Osteocyte (in vitro differentiated cells): ENCODE data around the gene ARHGAP21. TPM values are rescaled to one million over a fixed set of nuclear protein-coding genes. Genes with fewer than 3 reads are reported as not detected.
"Not testable (repeated sequence)": the region's sequence is repeated elsewhere in the genome, so short reads cannot be mapped to it uniquely, and the experiment has no call there.

Experiments used
- DNase-seq: peaks from one replicate; pipeline ENCODE4 v3.0.0; 2021; ENCODE audit warnings: mixed read lengths; ENCODE audit not compliant: unreplicated experiment; ENCODE audit errors: extremely low spot score
- H3K27ac Mint-ChIP-seq: one replicate; pipeline ENCODE4 v1.8.0; 2021; ENCODE audit warnings: mild to moderate bottlenecking, mixed read lengths; ENCODE audit not compliant: unreplicated experiment
- H3K27me3 Mint-ChIP-seq: one replicate; pipeline ENCODE4 v1.8.0; 2021; ENCODE audit warnings: mixed read lengths; ENCODE audit not compliant: unreplicated experiment
- H3K36me3 Mint-ChIP-seq: one replicate; pipeline ENCODE4 v1.8.0; 2021; ENCODE audit warnings: mixed read lengths; ENCODE audit not compliant: unreplicated experiment
- H3K4me1 Mint-ChIP-seq: one replicate; pipeline ENCODE4 v1.8.0; 2021; ENCODE audit warnings: mixed read lengths; ENCODE audit not compliant: unreplicated experiment
- H3K4me3 Mint-ChIP-seq: one replicate; pipeline ENCODE4 v1.8.0; 2021; ENCODE audit warnings: mild to moderate bottlenecking, moderate library complexity, mixed read lengths; ENCODE audit not compliant: unreplicated experiment
- H3K9me3 Mint-ChIP-seq: one replicate; pipeline ENCODE4 v1.8.0; 2021; ENCODE audit warnings: mixed read lengths; ENCODE audit not compliant: unreplicated experiment
- CTCF ChIP-seq: fragments of 200-600 bp; sonication (generic); IDR thresholded peaks from 2 replicates; pipeline ENCODE4 v1.5.0; 2021; ENCODE audit warnings: antibody characterized with exemption, mild to moderate bottlenecking, moderate library complexity
- total RNA-seq: library from RNA; stranded (reverse); gene quantifications from 2 replicates; pipeline ENCODE4 v1.2.1, GENCODE V29; 2021

Gene ARHGAP21
- total RNA-seq, 1 donor from 2014 or later = 170 TPM

GRCh38 chr10:24664991-24665390 is 58.7 kb downstream of the ARHGAP21 start:
- no peak for DNase-seq
- no peaks in the 10 kb centered on the region for H3K27me3 Mint-ChIP-seq
- H3K36me3 Mint-ChIP-seq = peaks cover 26% of the 10 kb centered on the region
- H3K4me3 Mint-ChIP-seq = no peak overlapping the region
- H3K27ac Mint-ChIP-seq = no peak overlapping the region
- TF ChIP-seq CTCF = no peak
- peaks cover under 1% of the 10 kb centered on the region for H3K4me1 Mint-ChIP-seq
- no peaks in the 10 kb centered on the region for H3K9me3 Mint-ChIP-seq

DNA sequence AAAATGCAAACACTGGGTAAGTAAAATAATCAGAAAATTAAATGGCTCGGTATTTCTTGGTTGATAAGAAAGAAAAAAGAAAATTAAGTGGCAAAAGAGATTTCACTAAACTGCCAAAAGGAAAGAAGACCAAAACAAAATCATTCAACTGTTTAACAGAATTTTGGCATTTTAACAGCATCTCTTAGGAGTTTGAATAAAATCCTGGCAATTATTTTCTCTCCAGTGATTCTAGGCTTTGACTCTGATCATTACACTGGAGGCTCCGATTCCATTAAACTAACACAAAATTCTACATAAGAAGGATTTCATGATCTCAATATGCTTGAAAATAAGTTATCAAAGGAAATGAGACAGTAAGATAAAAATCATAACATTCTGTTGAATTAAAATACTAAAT is 62.3 kb downstream of the ARHGAP21 start:
- no peaks in the 10 kb centered on the region for H3K4me1 Mint-ChIP-seq
- H3K27me3 Mint-ChIP-seq = no peaks in the 10 kb centered on the region

GRCh38 chr10:24658319-24658718 is 65.4 kb downstream of the ARHGAP21 start:
- not testable (repeated sequence) for H3K27me3 Mint-ChIP-seq, DNase-seq, H3K27ac Mint-ChIP-seq, H3K9me3 Mint-ChIP-seq, H3K4me3 Mint-ChIP-seq, H3K4me1 Mint-ChIP-seq
- H3K36me3 Mint-ChIP-seq = peaks cover 28% of the 10 kb centered on the region

More for the DNA sequence above, 62.3 kb downstream of the ARHGAP21 start:
- no peak for DNase-seq
- no peak for TF ChIP-seq CTCF
- Mint-ChIP-seq H3K36me3 (peaks cover 18% of the 10 kb centered on the region), H3K27ac (no peak overlapping the region), H3K9me3 (no peaks in the 10 kb centered on the region), H3K4me3 (no peak overlapping the region)

DNA sequence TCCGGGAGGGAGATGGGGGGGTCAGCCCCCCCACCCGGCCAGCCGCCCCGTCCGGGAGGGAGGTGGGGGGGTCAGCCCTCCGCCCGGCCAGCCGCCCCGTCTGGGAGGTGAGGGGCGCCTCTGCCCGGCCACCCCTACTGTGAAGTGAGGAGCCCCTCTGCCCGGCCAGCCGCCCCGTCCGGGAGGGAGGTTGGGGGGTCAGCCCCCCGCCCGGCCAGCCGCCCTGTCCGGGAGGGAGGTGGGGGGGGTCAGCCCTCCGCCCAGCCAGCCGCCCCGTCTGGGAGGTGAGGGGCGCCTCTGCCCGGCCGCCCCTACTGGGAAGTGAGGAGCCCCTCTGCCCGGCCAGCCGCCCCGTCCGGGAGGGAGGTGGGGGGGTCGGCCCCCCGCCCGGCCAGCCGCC is 67.4 kb downstream of the ARHGAP21 start:
- H3K36me3 Mint-ChIP-seq = peaks cover 24% of the 10 kb centered on the region
- H3K9me3 Mint-ChIP-seq, DNase-seq, H3K4me3 Mint-ChIP-seq, H3K27me3 Mint-ChIP-seq, H3K27ac Mint-ChIP-seq: not testable (repeated sequence)
- H3K4me1 Mint-ChIP-seq = peaks cover 11% of the 10 kb centered on the region

DNA sequence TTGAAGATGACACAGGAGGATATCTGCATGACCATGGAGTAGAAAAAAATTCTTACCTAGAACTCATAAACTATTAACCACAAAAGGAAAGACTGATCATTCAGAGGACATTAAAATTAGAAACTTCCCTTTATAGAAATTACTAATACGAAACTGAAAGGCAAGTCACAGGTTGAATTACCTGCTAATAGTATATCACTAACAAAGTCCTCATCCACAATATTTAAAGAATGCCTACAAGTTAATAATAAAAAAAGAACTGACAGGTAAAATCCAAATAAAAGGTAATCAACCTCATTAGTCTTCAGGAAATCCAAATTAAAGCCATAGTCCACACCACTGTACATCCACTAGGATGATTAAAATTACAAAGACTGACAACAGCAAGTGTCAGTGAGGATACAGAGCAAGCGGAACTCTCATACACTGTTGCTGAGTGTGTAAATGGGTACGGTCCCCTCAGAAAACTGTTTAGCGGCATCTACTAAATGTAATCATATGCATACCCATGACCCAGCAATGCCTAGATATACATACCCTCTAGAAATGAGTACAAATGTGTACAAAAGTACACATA is 71.2 kb downstream of the ARHGAP21 start:
- Mint-ChIP-seq H3K4me1 (peaks cover 18% of the 10 kb centered on the region), H3K27ac (no peak overlapping the region), H3K27me3 (no peaks in the 10 kb centered on the region), H3K4me3 (no peak overlapping the region), H3K9me3 (no peaks in the 10 kb centered on the region), H3K36me3 (peaks cover 27% of the 10 kb centered on the region)
- no peak for DNase-seq
- TF ChIP-seq CTCF = no peak

GRCh38 chr10:24651923-24652322 is 71.8 kb downstream of the ARHGAP21 start:
- H3K27me3 Mint-ChIP-seq = no peaks in the 10 kb centered on the region
- H3K9me3 Mint-ChIP-seq = no peaks in the 10 kb centered on the region
- DNase-seq = no peak
- H3K4me3 Mint-ChIP-seq = no peak overlapping the region
- H3K36me3 Mint-ChIP-seq = peaks cover 27% of the 10 kb centered on the region
- TF ChIP-seq CTCF = no peak
- H3K27ac Mint-ChIP-seq = no peak overlapping the region
- H3K4me1 Mint-ChIP-seq = peaks cover 22% of the 10 kb centered on the region
